ENCODE data around the gene SCIMP. TPM values are rescaled to one million over a fixed set of nuclear protein-coding genes. Genes with fewer than 3 reads are reported as not detected.

SCIMP gene
- polyA plus RNA-seq, 1 donor (not counting 4 experiments of a cell fraction or from before 2014, with no cell fraction given): not detected

GRCh38 chr17:5210091-5210490 lies 24.6 kb downstream of the SCIMP start:
- no peaks in the 10 kb centered on the region for H3K79me2 ChIP-seq (ENCODE audit: control insufficient read depth, insufficient read depth, low read length)
- H3K36me3 ChIP-seq (ENCODE audit: control insufficient read depth in 2 of 2, extremely low read depth in 1 of 2, insufficient read depth in 2 of 2, low read length in 2 of 2): peaks cover 0 to 3% of the 10 kb centered on the region in 2 experiments
- no peak overlapping the region for H3K27ac ChIP-seq (ENCODE audit: control insufficient read depth, insufficient read depth, low read length)
- H3K9me1 ChIP-seq (ENCODE audit: control insufficient read depth, extremely low read depth, insufficient read depth, low read length): peaks cover 2% of the 10 kb centered on the region
- FAIRE-seq (no peak), DNase-seq (ENCODE audit: low read depth, low spot score) (no peak)
- dilution Hi-C loops (cut with MboI; ENCODE audit: extremely low pct_ligation_motif_present, low sequenced_read_pairs): no loop called here
- H3K9me3 ChIP-seq (ENCODE audit: control insufficient read depth, low read depth, low read length): no peaks in the 10 kb centered on the region
- no peaks in the 10 kb centered on the region for H3K27me3 ChIP-seq (ENCODE audit: control insufficient read depth, extremely low read depth, insufficient read depth, low read length)
- TF ChIP-seq EZH2 (IDR thresholded peaks at IDR 0.05; ENCODE audit: low read length): no peak
- H3K9ac ChIP-seq (ENCODE audit: control insufficient read depth, extremely low read depth, insufficient read depth, low read length): no peak overlapping the region
- H2AFZ ChIP-seq (ENCODE audit: control insufficient read depth, low read length): no peak overlapping the region
- H3K4me1 ChIP-seq (ENCODE audit: control insufficient read depth, extremely low read depth, insufficient read depth, low read length): no peaks in the 10 kb centered on the region
- H4K20me1 ChIP-seq (ENCODE audit: control insufficient read depth, extremely low read depth, insufficient read depth, low read length): no peaks in the 10 kb centered on the region
- H3K4me3 ChIP-seq (ENCODE audit: control insufficient read depth in 2 of 3, extremely low read depth in 1 of 3, insufficient read depth in 2 of 3, low read depth in 1 of 3, low read length in 3 of 3): no peak overlapping the region
- H3K4me2 ChIP-seq (ENCODE audit: control insufficient read depth, extremely low read depth, insufficient read depth, low read depth, low read length): no peak overlapping the region

DNA sequence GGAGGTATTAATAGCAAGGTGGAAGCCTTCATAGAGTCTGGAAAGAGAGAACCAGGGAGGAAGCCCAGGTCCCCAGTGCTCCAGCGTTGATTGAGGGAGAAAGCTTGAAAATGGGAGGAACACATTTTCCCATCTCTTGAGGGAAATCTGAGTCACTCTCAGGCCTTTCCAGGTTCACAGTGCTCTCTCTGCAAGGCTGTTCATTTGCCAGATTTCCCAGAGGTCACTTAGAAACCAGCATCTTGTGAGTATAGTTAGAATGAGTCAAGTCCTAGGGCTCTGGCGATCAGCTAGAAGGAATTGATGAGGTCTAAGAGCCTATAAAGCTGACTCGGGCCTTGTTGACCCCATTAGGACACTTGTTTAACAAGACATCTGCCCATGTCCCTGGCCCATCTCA lies 25.3 kb downstream of the SCIMP start:
- H2AFZ ChIP-seq (ENCODE audit: control insufficient read depth, low read length): no peak overlapping the region
- no peak overlapping the region for H3K4me2 ChIP-seq (ENCODE audit: control insufficient read depth, extremely low read depth, insufficient read depth, low read depth, low read length)
- H3K4me3 ChIP-seq (ENCODE audit: control insufficient read depth in 2 of 3, extremely low read depth in 1 of 3, insufficient read depth in 2 of 3, low read depth in 1 of 3, low read length in 3 of 3): no peak overlapping the region
- dilution Hi-C loops (cut with MboI; ENCODE audit: extremely low pct_ligation_motif_present, low sequenced_read_pairs): no loop called here
- no peaks in the 10 kb centered on the region for H3K4me1 ChIP-seq (ENCODE audit: control insufficient read depth, extremely low read depth, insufficient read depth, low read length)
- peaks cover 0 to 3% of the 10 kb centered on the region in 2 experiments for H3K36me3 ChIP-seq (ENCODE audit: control insufficient read depth in 2 of 2, extremely low read depth in 1 of 2, insufficient read depth in 2 of 2, low read length in 2 of 2)
- no peak overlapping the region for H3K27ac ChIP-seq (ENCODE audit: control insufficient read depth, insufficient read depth, low read length)
- DNase-seq (ENCODE audit: low read depth, low spot score) (no peak), FAIRE-seq (no peak)
- H4K20me1 ChIP-seq (ENCODE audit: control insufficient read depth, extremely low read depth, insufficient read depth, low read length): no peaks in the 10 kb centered on the region
- H3K9me3 ChIP-seq (ENCODE audit: control insufficient read depth, low read depth, low read length): no peaks in the 10 kb centered on the region
- H3K9ac ChIP-seq (ENCODE audit: control insufficient read depth, extremely low read depth, insufficient read depth, low read length): no peak overlapping the region
- peaks cover 2% of the 10 kb centered on the region for H3K9me1 ChIP-seq (ENCODE audit: control insufficient read depth, extremely low read depth, insufficient read depth, low read length)
- H3K27me3 ChIP-seq (ENCODE audit: control insufficient read depth, extremely low read depth, insufficient read depth, low read length): no peaks in the 10 kb centered on the region
- no peak for TF ChIP-seq EZH2 (IDR thresholded peaks at IDR 0.05; ENCODE audit: low read length)
- TF ChIP-seq, protein P1, sequence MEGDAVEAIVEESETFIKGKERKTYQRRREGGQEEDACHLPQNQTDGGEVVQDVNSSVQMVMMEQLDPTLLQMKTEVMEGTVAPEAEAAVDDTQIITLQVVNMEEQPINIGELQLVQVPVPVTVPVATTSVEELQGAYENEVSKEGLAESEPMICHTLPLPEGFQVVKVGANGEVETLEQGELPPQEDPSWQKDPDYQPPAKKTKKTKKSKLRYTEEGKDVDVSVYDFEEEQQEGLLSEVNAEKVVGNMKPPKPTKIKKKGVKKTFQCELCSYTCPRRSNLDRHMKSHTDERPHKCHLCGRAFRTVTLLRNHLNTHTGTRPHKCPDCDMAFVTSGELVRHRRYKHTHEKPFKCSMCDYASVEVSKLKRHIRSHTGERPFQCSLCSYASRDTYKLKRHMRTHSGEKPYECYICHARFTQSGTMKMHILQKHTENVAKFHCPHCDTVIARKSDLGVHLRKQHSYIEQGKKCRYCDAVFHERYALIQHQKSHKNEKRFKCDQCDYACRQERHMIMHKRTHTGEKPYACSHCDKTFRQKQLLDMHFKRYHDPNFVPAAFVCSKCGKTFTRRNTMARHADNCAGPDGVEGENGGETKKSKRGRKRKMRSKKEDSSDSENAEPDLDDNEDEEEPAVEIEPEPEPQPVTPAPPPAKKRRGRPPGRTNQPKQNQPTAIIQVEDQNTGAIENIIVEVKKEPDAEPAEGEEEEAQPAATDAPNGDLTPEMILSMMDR (optimal IDR thresholded peaks at IDR 0.05 in 1 of 3, IDR thresholded peaks at IDR 0.05 in 1 of 3, conservative IDR thresholded peaks at IDR 0.05 in 1 of 3; ENCODE audit: extremely low read depth in 1 of 3, insufficient read depth in 2 of 3, low read length in 3 of 3): no peak
- H3K79me2 ChIP-seq (ENCODE audit: control insufficient read depth, insufficient read depth, low read length): no peaks in the 10 kb centered on the region

DNA sequence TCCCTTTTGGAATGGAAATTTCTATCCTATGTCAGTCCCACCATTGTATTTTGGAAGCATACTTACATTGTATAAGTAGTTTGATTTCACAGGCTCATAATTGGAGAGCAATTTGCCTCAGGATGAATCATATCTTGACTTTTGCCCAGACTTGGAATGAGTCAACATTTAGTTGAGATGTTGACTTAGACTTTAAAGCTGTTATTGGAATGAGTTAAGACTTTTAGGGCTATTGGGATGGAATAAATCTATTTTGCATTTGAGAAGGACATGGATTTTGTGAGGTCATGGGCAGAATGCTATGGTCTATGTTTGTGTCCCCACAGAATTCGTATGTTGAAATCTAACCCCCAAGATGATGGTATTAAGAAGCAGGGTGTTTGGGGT lies 30.8 kb downstream of the SCIMP start:
- DNase-seq (ENCODE audit: low read depth, low spot score): no peak
- no peak for FAIRE-seq

More for the DNA sequence above, 30.8 kb downstream of the SCIMP start:
- no peak for TF ChIP-seq EZH2 (IDR thresholded peaks at IDR 0.05; ENCODE audit: low read length)
- TF ChIP-seq, protein P1 (optimal IDR thresholded peaks at IDR 0.05 in 1 of 3, IDR thresholded peaks at IDR 0.05 in 1 of 3, conservative IDR thresholded peaks at IDR 0.05 in 1 of 3; ENCODE audit: extremely low read depth in 1 of 3, insufficient read depth in 2 of 3, low read length in 3 of 3): no peak
- Histone ChIP-seq H3K27ac (ENCODE audit: control insufficient read depth, insufficient read depth, low read length) (no peak overlapping the region), H4K20me1 (ENCODE audit: control insufficient read depth, extremely low read depth, insufficient read depth, low read length) (no peaks in the 10 kb centered on the region), H3K4me1 (ENCODE audit: control insufficient read depth, extremely low read depth, insufficient read depth, low read length) (no peaks in the 10 kb centered on the region), H3K79me2 (ENCODE audit: control insufficient read depth, insufficient read depth, low read length) (no peaks in the 10 kb centered on the region), H3K4me2 (ENCODE audit: control insufficient read depth, extremely low read depth, insufficient read depth, low read depth, low read length) (no peak overlapping the region), H3K36me3 (ENCODE audit: control insufficient read depth in 2 of 2, extremely low read depth in 1 of 2, insufficient read depth in 2 of 2, low read length in 2 of 2) (no peaks in the 10 kb centered on the region), H3K27me3 (ENCODE audit: control insufficient read depth, extremely low read depth, insufficient read depth, low read length) (no peaks in the 10 kb centered on the region), H3K4me3 (ENCODE audit: control insufficient read depth in 2 of 3, extremely low read depth in 1 of 3, insufficient read depth in 2 of 3, low read depth in 1 of 3, low read length in 3 of 3) (no peak overlapping the region), H3K9me3 (ENCODE audit: control insufficient read depth, low read depth, low read length) (no peaks in the 10 kb centered on the region), H3K9me1 (ENCODE audit: control insufficient read depth, extremely low read depth, insufficient read depth, low read length) (no peaks in the 10 kb centered on the region), H3K9ac (ENCODE audit: control insufficient read depth, extremely low read depth, insufficient read depth, low read length) (no peak overlapping the region), H2AFZ (ENCODE audit: control insufficient read depth, low read length) (no peak overlapping the region)
- dilution Hi-C loops (cut with MboI; ENCODE audit: extremely low pct_ligation_motif_present, low sequenced_read_pairs): no loop called here
